K562 (cell line): ENCODE results near the gene CHST7. TPM values are rescaled to one million over a fixed set of nuclear protein-coding genes. Genes with fewer than 3 reads are reported as not detected.

ENCODE experiments used
- ATAC-seq: fragments of 200-7000 bp; cut with Tn5 transposase; 3 replicates; pipeline ENCODE4 v1.9.1; 2020; ENCODE audit warnings: moderate library complexity
- BruUV-seq: library from RNA; stranded (reverse); fragments of 400-500 nt; replicated peaks from 2 replicates; lab custom pipeline; 2021; lab: Mats Ljungman, UMichigan
- CTCF ChIA-PET: fragments of 300-600 bp; formaldehyde crosslinking; extraction: SDS; loops from one replicate; lab custom pipeline; 2021; ENCODE audit warnings: low intra/inter-chr PET ratio; lab: Yijun Ruan, JAX
- POLR2A ChIA-PET: fragments of 300-600, 350-650 bp; sonication (Branson Sonifier 250); formaldehyde crosslinking; extraction: SDS; loops from one replicate; lab custom pipeline; 2021; ENCODE audit warnings: antibody characterized with exemption, inconsistent platforms; lab: Yijun Ruan, JAX
- DNase-seq, 4 experiments: peaks; one replicate each; pipeline versions ENCODE4 v3.0.0 to v3.0.0-alpha.2; 2011 to 2018; ENCODE audit warnings: low spot score in 3 of 4, mixed read lengths in 3 of 4; ENCODE audit errors: extremely low read depth in 1 of 4
- FAIRE-seq: peaks from 2 replicates; lab custom pipeline; 2011; peaks lifted over from hg19 to GRCh38; lab: Jason Lieb, UNC
- H2AFZ ChIP-seq: 2 replicates; pipeline ENCODE4 v1.6.0; 2011; ENCODE audit warnings: low read depth, low read length, control low read depth, inconsistent platforms
- H3K27ac ChIP-seq: fragments of 200-600 bp; 3 replicates; pipeline ENCODE4 v1.8.0; 2011; ENCODE audit warnings: low read depth, mild to moderate bottlenecking, control low read depth, inconsistent platforms, low read length, moderate library complexity, mixed read lengths; ENCODE audit errors: extremely low read depth
- H3K27me3 ChIP-seq, 2 experiments: fragments of 300-600 bp in 1 of 2; 2 replicates in 1 of 2; 3 replicates in 1 of 2; pipeline versions ENCODE4 v1.6.0 to v1.8.0; 2011; ENCODE audit warnings: inconsistent platforms in 2 of 2, low read length in 2 of 2, mild to moderate bottlenecking in 1 of 2, mixed read lengths in 1 of 2, moderate library complexity in 1 of 2; ENCODE audit not compliant: control insufficient read depth in 2 of 2, insufficient read depth in 2 of 2
- H3K36me3 ChIP-seq: fragments of 300-600 bp; 3 replicates; pipeline ENCODE4 v1.8.0; 2011; ENCODE audit warnings: mild to moderate bottlenecking, low read length, inconsistent platforms; ENCODE audit not compliant: control insufficient read depth, insufficient read depth
- H3K4me1 ChIP-seq, 2 experiments: fragments of 200-600 bp in 1 of 2; replicated peaks in 1 of 2; 2 replicates in 1 of 2; 3 replicates in 1 of 2; pipeline versions ENCODE4 v1.5.1 to v1.8.0; 2011; ENCODE audit warnings: inconsistent platforms in 2 of 2, low read length in 2 of 2, mild to moderate bottlenecking in 1 of 2, mixed read lengths in 1 of 2, moderate library complexity in 1 of 2; ENCODE audit not compliant: control insufficient read depth in 2 of 2, insufficient read depth in 2 of 2
- H3K4me2 ChIP-seq: 2 replicates; pipeline ENCODE4 v1.6.1; 2011; ENCODE audit warnings: low read length, control low read depth, inconsistent platforms, mixed read lengths; ENCODE audit not compliant: insufficient read depth
- H3K4me3 ChIP-seq: fragments of 200-600 bp; sonication (generic), shearing (Covaris generic); 2 replicates; pipeline ENCODE4 v1.5.1; 2016; ENCODE audit warnings: control low read depth, inconsistent platforms
- H3K79me2 ChIP-seq: fragments of 200-600 bp; 3 replicates; pipeline ENCODE4 v1.8.0; 2011; ENCODE audit warnings: low read length, inconsistent platforms; ENCODE audit not compliant: control insufficient read depth, insufficient read depth
- H3K9ac ChIP-seq, 2 experiments: 2 replicates each; pipeline versions ENCODE4 v1.6.0 to v1.6.1; 2011; ENCODE audit warnings: low read depth in 2 of 2, low read length in 2 of 2, control low read depth in 1 of 2, inconsistent platforms in 1 of 2, mild to moderate bottlenecking in 1 of 2, mixed read lengths in 1 of 2; ENCODE audit not compliant: insufficient read depth in 1 of 2
- H3K9me1 ChIP-seq: one replicate; pipeline ENCODE4 v1.6.0; 2011; ENCODE audit warnings: inconsistent platforms, mild to moderate bottlenecking, low read length, moderate library complexity; ENCODE audit not compliant: control insufficient read depth, insufficient read depth
- H3K9me3 ChIP-seq: replicated peaks from 2 replicates; pipeline ENCODE4 v1.5.1; 2011; ENCODE audit warnings: low read depth, low read length, inconsistent platforms; ENCODE audit not compliant: control insufficient read depth, insufficient read depth
- H4K20me1 ChIP-seq: replicated peaks from 2 replicates; pipeline ENCODE4 v1.6.1; 2011; ENCODE audit warnings: low read length, inconsistent platforms, mixed read lengths; ENCODE audit not compliant: control insufficient read depth, insufficient read depth
- C11orf30 ChIP-seq: fragments of 450-650 bp; IDR thresholded peaks from 2 replicates; pipeline ENCODE4 v1.6.1; 2016; ENCODE audit warnings: low read depth, mild to moderate bottlenecking
- KLF1 ChIP-seq: fragments of 450-650 bp; IDR thresholded peaks from 2 replicates; pipeline ENCODE4 v1.6.1; 2016; ENCODE audit warnings: missing genetic modification characterization, missing compliant biosample characterization
- NCOR1 ChIP-seq: fragments of 450-650 bp; IDR thresholded peaks from 2 replicates; pipeline ENCODE4 v1.6.1; 2016; ENCODE audit warnings: mild to moderate bottlenecking, moderate library complexity
- NFE2L1 ChIP-seq: fragments of 450-650 bp; IDR thresholded peaks from 2 replicates; pipeline ENCODE4 v1.6.1; 2016; ENCODE audit warnings: missing genetic modification characterization, low read depth, mild to moderate bottlenecking, missing compliant biosample characterization, moderate library complexity, borderline replicate concordance
- NR2F6 ChIP-seq: fragments of 450-650 bp; formaldehyde crosslinking; IDR thresholded peaks from 2 replicates; pipeline ENCODE4 v1.4.0; 2020; ENCODE audit warnings: mild to moderate bottlenecking
- NR4A1 ChIP-seq, 2 experiments: fragments of 250-450 bp in 1 of 2; fragments of 450-650 bp in 1 of 2; sonication (Bioruptor Pico) in 1 of 2; IDR thresholded peaks; 2 replicates each; pipeline versions ENCODE4 v1.4.0 to v1.6.1; 2016 to 2020; ENCODE audit warnings: mild to moderate bottlenecking in 2 of 2, missing compliant biosample characterization in 1 of 2, missing genetic modification characterization in 1 of 2, moderate library complexity in 1 of 2
- OTX1 ChIP-seq: fragments of 450-650 bp; formaldehyde crosslinking; IDR thresholded peaks from 2 replicates; pipeline ENCODE4 v1.4.0; 2022; ENCODE audit warnings: mild to moderate bottlenecking
- PTRF ChIP-seq: fragments of 450-650 bp; IDR thresholded peaks from 2 replicates; pipeline ENCODE4 v1.6.1; 2016; ENCODE audit warnings: mild to moderate bottlenecking, missing genetic modification characterization, missing compliant biosample characterization
- PTTG1 ChIP-seq: fragments of 450-650 bp; IDR thresholded peaks from 2 replicates; pipeline ENCODE4 v1.6.1; 2016; ENCODE audit warnings: low read depth, mild to moderate bottlenecking, missing genetic modification characterization, missing compliant biosample characterization
- RCOR1 ChIP-seq, 2 experiments: IDR thresholded peaks; 2 replicates each; pipeline ENCODE4 v1.6.1; 2012; ENCODE audit warnings: low read depth in 2 of 2, low read length in 2 of 2, borderline replicate concordance in 1 of 2, improper control_type of control experiment in 1 of 2
- RNF219 ChIP-seq: fragments of 250-450 bp; sonication (Bioruptor Pico); IDR thresholded peaks from 2 replicates; pipeline ENCODE4 v1.5.0; 2022; ENCODE audit warnings: mild to moderate bottlenecking
- SIX5 ChIP-seq, 2 experiments: IDR thresholded peaks; 2 replicates each; pipeline ENCODE4 v1.6.1; 2011; ENCODE audit warnings: low read length in 2 of 2, borderline replicate concordance in 1 of 2, low read depth in 1 of 2, mild to moderate bottlenecking in 1 of 2, moderate library complexity in 1 of 2; ENCODE audit not compliant: insufficient read depth in 1 of 2
- SMARCA4 ChIP-seq: fragments of 450-650 bp; IDR thresholded peaks from 2 replicates; pipeline ENCODE4 v1.6.1; 2016
- ZNF57 ChIP-seq: fragments of 450-650 bp; formaldehyde crosslinking; IDR thresholded peaks from 2 replicates; pipeline ENCODE4 v1.4.0; 2020; ENCODE audit warnings: mild to moderate bottlenecking, moderate library complexity
- ZNF696 ChIP-seq: fragments of 250-450 bp; sonication (Bioruptor Pico); conservative IDR thresholded peaks from 2 replicates; pipeline ENCODE4 v1.4.0; 2020; ENCODE audit warnings: mild to moderate bottlenecking, moderate library complexity
- ZNF707 ChIP-seq: fragments of 250-450 bp; sonication (Bioruptor Pico); conservative IDR thresholded peaks from 2 replicates; pipeline ENCODE4 v1.8.0; 2022; ENCODE audit warnings: inconsistent platforms, mild to moderate bottlenecking, moderate library complexity
- ZNF717 ChIP-seq: fragments of 250-450 bp; sonication (Bioruptor Pico); IDR thresholded peaks from 2 replicates; pipeline ENCODE4 v1.5.0; 2021
- ZNF780A ChIP-seq: fragments of 250-450 bp; sonication (Bioruptor Pico); IDR thresholded peaks from 2 replicates; pipeline ENCODE4 v1.5.0; 2021; ENCODE audit warnings: mild to moderate bottlenecking
- WGBS: fragments of 100-300 bp; shearing (Covaris generic); methylation state at CpG from one replicate; pipeline ENCODE4 v1.1.6; 2016; ENCODE audit warnings: low coverage, mixed read lengths; ENCODE audit not compliant: insufficient coverage; ENCODE audit errors: missing lambda C conversion rate; 5-methylcytosine and 5-hydroxymethylcytosine counted together
- in situ Hi-C: fragments of 300-500 bp; cut with MboI; formaldehyde crosslinking; loops from 4 replicates; pipeline ENCODE4 v1.15.0; 2018; ENCODE audit warnings: inconsistent platforms, mixed read lengths
- intact Hi-C: fragments of 100-400 bp; cut with micrococcal nuclease; formaldehyde crosslinking; loops from 2 replicates; pipeline ENCODE4 v1.14.2; 2022
- polyA plus RNA-seq, 8 experiments: library from polyadenylated mRNA; depleted of rRNA in 4 of 8; stranded (reverse) in 5 of 8; unstranded in 3 of 8; fragments of >200 nt; fragmentation: Nextera tagmentation in 2 of 8; fragmentation: Illumina TruSeq in 1 of 8; extraction: Ambion mirVana in 2 of 8; extraction: Trizol in 1 of 8; gene quantifications; 2 replicates each; pipeline versions ENCODE4 v1.2.1 to v1.2.3, GENCODE V29; 2011 to 2014; ENCODE audit warnings: inconsistent platforms in 1 of 8, missing spikeins in 1 of 8
- total RNA-seq, 7 experiments: library from RNA; depleted of rRNA in 6 of 7; stranded (reverse); fragments of >200 nt in 6 of 7; fragmentation: Illumina TruSeq in 2 of 7; extraction: Trizol in 2 of 7; gene quantifications; 2 replicates each; pipeline versions ENCODE4 v1.2.1 to v1.2.3, GENCODE V29; 2011 to 2021; ENCODE audit warnings: low replicate concordance in 1 of 7
- TF ChIP-seq, protein P1 (sequence below): fragments of 250-450 bp; sonication (Bioruptor Pico); IDR thresholded peaks from 2 replicates; pipeline ENCODE4 v1.4.0; 2020; ENCODE audit warnings: mild to moderate bottlenecking, moderate library complexity, borderline replicate concordance

The CHST7 gene
- total and polyA plus RNA-seq, 9 of the 15 experiments (the other 6 are each of a cell fraction or from before 2014, with no cell fraction given) = 0.04 to 0.41 (median 0.09) TPM; not detected in 2

GRCh38 chrX:46582325-46582724 lies 8.8 kb downstream of the CHST7 start (continued):
- TF ChIP-seq ZNF780A = no peak
- no peak for TF ChIP-seq NCOR1
- TF ChIP-seq ZNF696 = no peak
- no peak for TF ChIP-seq RNF219 (CRISPR knock-in tag)
- no peak for TF ChIP-seq ZNF717
- TF ChIP-seq PTTG1 (tag) = no peak
- no peak for TF ChIP-seq NR2F6 (CRISPR knock-in tag)
- TF ChIP-seq KLF1 (tag) = no peak

- H3K27ac ChIP-seq = no peak overlapping the region
- H3K36me3 ChIP-seq = no peaks in the 10 kb centered on the region
- H3K4me3 ChIP-seq = no peak overlapping the region
- H3K9me1 ChIP-seq = no peaks in the 10 kb centered on the region
- ChIA-PET POLR2A (no interaction called here), CTCF (no interaction called here)
- no peaks in the 10 kb centered on the region for H3K27me3 ChIP-seq
- BruUV-seq = no TSS peak
- no peak overlapping the region for H3K4me2 ChIP-seq
- DNase-seq (no peak), FAIRE-seq (no peak), ATAC-seq (no peak)
- no peaks in the 10 kb centered on the region for H4K20me1 ChIP-seq
- no peaks in the 10 kb centered on the region; a peak in 1 of 5 replicates for H3K4me1 ChIP-seq
- intact Hi-C loops (no loop called here), in situ Hi-C loops (no loop called here)
- no peaks in the 10 kb centered on the region for H3K9me3 ChIP-seq
- WGBS = 0% methylated on average over 1 of the region's 1 CpG
- no peaks in the 10 kb centered on the region for H3K79me2 ChIP-seq
- H3K9ac ChIP-seq = no peak overlapping the region
- no peak overlapping the region for H2AFZ ChIP-seq
- TF ChIP-seq SIX5 (IDR thresholded peaks at IDR 0.05; ENCODE audit: borderline replicate concordance in 1 of 2, insufficient read depth in 1 of 2, low read depth in 1 of 2, low read length in 2 of 2) = no peak
- TF ChIP-seq C11orf30 = no peak
- no peak for TF ChIP-seq ZNF57 (CRISPR knock-in tag)
- TF ChIP-seq ZNF707 (CRISPR knock-in tag) = no peak
- TF ChIP-seq NR4A1 (CRISPR knock-in tag; IDR thresholded peaks at IDR 0.05) = no peak
- TF ChIP-seq NR4A1 (tag; IDR thresholded peaks at IDR 0.05) = no peak
- TF ChIP-seq, protein P1, sequence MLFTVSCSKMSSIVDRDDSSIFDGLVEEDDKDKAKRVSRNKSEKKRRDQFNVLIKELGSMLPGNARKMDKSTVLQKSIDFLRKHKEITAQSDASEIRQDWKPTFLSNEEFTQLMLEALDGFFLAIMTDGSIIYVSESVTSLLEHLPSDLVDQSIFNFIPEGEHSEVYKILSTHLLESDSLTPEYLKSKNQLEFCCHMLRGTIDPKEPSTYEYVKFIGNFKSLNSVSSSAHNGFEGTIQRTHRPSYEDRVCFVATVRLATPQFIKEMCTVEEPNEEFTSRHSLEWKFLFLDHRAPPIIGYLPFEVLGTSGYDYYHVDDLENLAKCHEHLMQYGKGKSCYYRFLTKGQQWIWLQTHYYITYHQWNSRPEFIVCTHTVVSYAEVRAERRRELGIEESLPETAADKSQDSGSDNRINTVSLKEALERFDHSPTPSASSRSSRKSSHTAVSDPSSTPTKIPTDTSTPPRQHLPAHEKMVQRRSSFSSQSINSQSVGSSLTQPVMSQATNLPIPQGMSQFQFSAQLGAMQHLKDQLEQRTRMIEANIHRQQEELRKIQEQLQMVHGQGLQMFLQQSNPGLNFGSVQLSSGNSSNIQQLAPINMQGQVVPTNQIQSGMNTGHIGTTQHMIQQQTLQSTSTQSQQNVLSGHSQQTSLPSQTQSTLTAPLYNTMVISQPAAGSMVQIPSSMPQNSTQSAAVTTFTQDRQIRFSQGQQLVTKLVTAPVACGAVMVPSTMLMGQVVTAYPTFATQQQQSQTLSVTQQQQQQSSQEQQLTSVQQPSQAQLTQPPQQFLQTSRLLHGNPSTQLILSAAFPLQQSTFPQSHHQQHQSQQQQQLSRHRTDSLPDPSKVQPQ (CRISPR knock-in tag) = no peak
- TF ChIP-seq SMARCA4 = no peak
- no peak for TF ChIP-seq NFE2L1
- TF ChIP-seq OTX1 = no peak
- no peak for TF ChIP-seq PTRF (tag)
- no peak for TF ChIP-seq RCOR1 (IDR thresholded peaks at IDR 0.05; ENCODE audit: borderline replicate concordance in 1 of 2, low read depth in 2 of 2, low read length in 2 of 2)
Observed at GRCh38 chrX:46582966-46583365, 9.4 kb downstream of the CHST7 start.
